Vagina (tissue), 2 donors: ENCODE data around the gene HAS3. TPM values are rescaled to one million over a fixed set of nuclear protein-coding genes. Genes with fewer than 3 reads are reported as not detected.

Experiments
- DNase-seq, 2 donors: peaks; one replicate each; pipeline ENCODE4 v3.0.0-alpha.2; 2017; ENCODE audit errors: extremely low spot score in 2 of 2
- H3K27ac ChIP-seq: fragments of 200-600 bp; sonication (generic); one replicate; pipeline ENCODE4 v1.5.1; 2019
- H3K27me3 ChIP-seq: fragments of 200-600 bp; sonication (generic); one replicate; pipeline ENCODE4 v1.5.1; 2019
- H3K36me3 ChIP-seq, 2 donors: fragments of 200-600 bp; sonication (generic); one replicate each; pipeline ENCODE4 v1.5.1; 2017 to 2019
- H3K4me1 ChIP-seq: fragments of 200-600 bp; sonication (generic); one replicate; pipeline ENCODE4 v1.5.1; 2019
- H3K4me3 ChIP-seq, 2 donors: fragments of 200-600 bp; sonication (generic); 1 replicate in 1 of 2; 2 replicates in 1 of 2; pipeline ENCODE4 v1.5.1; 2016 to 2019
- H3K9me3 ChIP-seq: fragments of 200-600 bp; sonication (generic); one replicate; pipeline ENCODE4 v1.5.1; 2019
- CTCF ChIP-seq, 3 experiments: fragments of 450-650 bp in 2 of 3; fragments of 200-600 bp in 1 of 3; sonication (generic) in 1 of 3; IDR thresholded peaks; one replicate each; pipeline ENCODE4 v1.5.1; 2017 to 2019; ENCODE audit warnings: antibody characterized with exemption in 3 of 3, mild to moderate bottlenecking in 2 of 3, moderate library complexity in 2 of 3
- POLR2A ChIP-seq, 2 donors: fragments of 450-650 bp; IDR thresholded peaks; one replicate each; pipeline ENCODE4 v1.6.1; 2017; ENCODE audit warnings: antibody characterized with exemption in 2 of 2, mild to moderate bottlenecking in 2 of 2, moderate library complexity in 2 of 2
- POLR2AphosphoS5 ChIP-seq, 2 donors: sonication (generic); formaldehyde crosslinking; IDR thresholded peaks; one replicate each; pipeline ENCODE4 v1.9.0; 2017; ENCODE audit warnings: antibody characterized with exemption in 2 of 2, mild to moderate bottlenecking in 2 of 2, low read depth in 1 of 2; ENCODE audit not compliant: insufficient read depth in 1 of 2
- intact Hi-C: fragments of 100-400 bp; cut with DNase I; formaldehyde crosslinking; loops from one replicate; pipeline ENCODE4 v1.15.1; 2023
- total RNA-seq: library from RNA; depleted of rRNA; stranded (reverse); fragments of >200 nt; gene quantifications from one replicate; pipeline ENCODE4 v1.2.3, GENCODE V29; 2016

HAS3 gene
- total RNA-seq, 1 donor from 2014 or later = 25.8 TPM

DNA sequence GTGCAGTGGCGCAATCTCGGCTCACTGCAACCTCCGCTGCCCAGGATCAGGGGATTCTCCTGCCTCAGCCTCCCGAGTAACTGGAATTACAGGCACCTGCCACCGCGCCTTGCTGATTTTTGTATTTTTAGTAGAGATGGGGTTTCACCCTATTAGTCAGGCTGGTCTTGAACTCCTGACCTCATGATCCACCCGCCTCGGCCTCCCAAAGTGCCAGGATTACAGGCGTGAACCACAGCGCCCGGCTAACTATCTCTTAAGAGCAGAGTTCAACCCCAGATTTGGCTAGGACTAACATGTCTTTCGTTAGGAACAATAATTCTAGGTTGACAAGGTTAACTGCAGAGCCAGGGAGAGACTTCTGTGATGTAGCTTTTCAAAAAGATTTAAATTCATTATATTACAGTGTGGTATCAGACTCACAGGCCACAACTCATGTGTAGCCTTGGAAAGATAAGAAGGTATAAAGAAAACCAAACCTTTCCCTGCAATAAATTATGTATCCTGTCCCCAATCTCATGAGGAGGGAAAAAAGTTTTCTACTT is 22.6 kb downstream of the HAS3 start:
- intact Hi-C loops = loop anchor here (10.0 kb wide), 1 partner anchor 603 kb away; no protein-coding TSS in a partner anchor
- TF ChIP-seq CTCF (IDR thresholded peaks at IDR 0.05) (no peak), POLR2AphosphoS5 (IDR thresholded peaks at IDR 0.05; ENCODE audit: insufficient read depth in 1 of 2, low read depth in 1 of 2) (no peak), POLR2A (IDR thresholded peaks at IDR 0.05) (no peak)
- peaks cover 22% of the 10 kb centered on the region for H3K4me1 ChIP-seq

DNA sequence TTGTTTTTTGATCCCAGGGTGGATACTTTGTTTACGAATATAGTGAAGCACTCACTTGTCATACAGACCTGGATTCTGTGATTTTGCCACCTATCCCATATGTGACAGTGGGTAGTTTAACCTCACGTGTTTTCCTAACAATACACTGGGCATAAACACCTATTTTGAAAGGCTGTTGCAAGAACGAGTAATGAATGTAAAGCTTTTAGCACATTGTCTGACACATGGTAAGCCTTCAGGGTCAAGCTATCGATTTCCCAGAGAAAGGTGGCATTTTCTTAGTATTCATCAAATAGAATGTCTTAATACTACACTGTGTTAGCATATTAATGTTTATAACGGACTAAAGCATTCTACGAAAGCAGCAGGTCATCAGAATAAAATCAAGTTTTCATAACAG is 25.0 kb downstream of the HAS3 start:
- Histone ChIP-seq H3K36me3 (no peaks in the 10 kb centered on the region), H3K4me1 (peaks cover 36% of the 10 kb centered on the region), H3K27me3 (no peaks in the 10 kb centered on the region), H3K27ac (no peak overlapping the region), H3K9me3 (no peaks in the 10 kb centered on the region), H3K4me3 (no peak overlapping the region)
- no peak for TF ChIP-seq POLR2A (IDR thresholded peaks at IDR 0.05)
- no peak for TF ChIP-seq POLR2AphosphoS5 (IDR thresholded peaks at IDR 0.05; ENCODE audit: insufficient read depth in 1 of 2, low read depth in 1 of 2)
- no peak for TF ChIP-seq CTCF (IDR thresholded peaks at IDR 0.05)
- no peak for DNase-seq
- intact Hi-C loops = no loop called here

More for the DNA sequence above, 22.6 kb downstream of the HAS3 start:
- H3K36me3 ChIP-seq = no peaks in the 10 kb centered on the region
- H3K9me3 ChIP-seq = no peaks in the 10 kb centered on the region
- H3K27ac ChIP-seq = no peak overlapping the region
- no peak for DNase-seq
- no peaks in the 10 kb centered on the region for H3K27me3 ChIP-seq
- H3K4me3 ChIP-seq = no peak overlapping the region

DNA sequence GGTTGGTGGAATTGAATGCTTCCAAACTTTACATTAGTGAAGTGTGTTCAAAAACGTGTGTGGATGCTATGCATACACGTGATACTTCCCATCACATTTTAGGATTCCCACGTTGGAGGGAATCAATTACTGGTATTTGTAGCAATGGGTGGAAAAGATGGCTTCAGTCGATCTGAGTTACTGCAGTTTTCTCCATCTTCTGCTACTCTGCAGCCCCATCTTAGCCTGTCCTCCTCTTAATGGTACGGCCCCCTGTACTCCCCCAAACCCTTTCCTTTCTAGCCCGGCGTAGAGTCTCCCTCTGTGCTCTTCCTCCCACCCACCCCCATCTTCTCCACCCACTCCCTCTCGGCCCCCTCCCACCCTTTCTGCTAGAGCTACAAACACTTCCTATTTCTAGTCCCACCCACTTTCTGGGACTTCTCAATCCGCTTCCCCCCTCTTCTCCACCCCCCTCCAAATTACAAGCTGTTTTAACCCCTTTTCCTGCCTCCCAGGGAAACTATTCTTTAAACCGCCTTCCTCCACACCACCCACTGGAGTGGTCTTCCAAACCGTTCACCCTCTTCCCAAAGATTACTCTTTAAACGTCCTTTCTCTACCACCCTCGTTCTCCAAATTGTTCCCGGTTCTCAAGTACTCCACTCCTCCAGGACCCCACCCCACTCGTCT is 25.9 kb downstream of the HAS3 start:
- Histone ChIP-seq H3K27ac (peak overlapping the region; percentile 91), H3K4me3 (peak overlapping the region; percentile 79 to 98), H3K27me3 (no peaks in the 10 kb centered on the region), H3K4me1 (peaks cover 32% of the 10 kb centered on the region), H3K9me3 (no peaks in the 10 kb centered on the region), H3K36me3 (no peaks in the 10 kb centered on the region)
- intact Hi-C loops = no loop called here
- no peak for DNase-seq
- no peak for TF ChIP-seq POLR2AphosphoS5 (IDR thresholded peaks at IDR 0.05; ENCODE audit: insufficient read depth in 1 of 2, low read depth in 1 of 2)

- DNase-seq = no peak
- no peaks in the 10 kb centered on the region for H3K27me3 ChIP-seq
- no peaks in the 10 kb centered on the region for H3K9me3 ChIP-seq
- H3K27ac ChIP-seq = peak overlapping the region; percentile 91
- H3K4me1 ChIP-seq = peaks cover 31% of the 10 kb centered on the region
- no peaks in the 10 kb centered on the region for H3K36me3 ChIP-seq
- H3K4me3 ChIP-seq = peak overlapping the region; percentile 79 to 98
- intact Hi-C loops = no loop called here
- TF ChIP-seq POLR2A (IDR thresholded peaks at IDR 0.05) = no peak
- no peak for TF ChIP-seq CTCF (IDR thresholded peaks at IDR 0.05)
Measured at GRCh38 chr16:69131839-69132423, 26.5 kb downstream of the HAS3 start.

- H3K4me3 ChIP-seq = peak within 1 kb of the TSS; percentile 79 to 98
- no peak for DNase-seq
- no peaks in the 10 kb centered on the region for H3K9me3 ChIP-seq
- intact Hi-C loops = no loop called here
- H3K36me3 ChIP-seq = peaks cover under 1 to 4% of the 10 kb centered on the region in 2 donors
- TF ChIP-seq CTCF (IDR thresholded peaks at IDR 0.05) (no peak), POLR2A (IDR thresholded peaks at IDR 0.05) (peak in 1 of 2 donors; percentile 97), POLR2AphosphoS5 (IDR thresholded peaks at IDR 0.05; ENCODE audit: insufficient read depth in 1 of 2, low read depth in 1 of 2) (peak in 1 of 2 donors; percentile 77)
- peak within 1 kb of the TSS; percentile 91 for H3K27ac ChIP-seq
- H3K27me3 ChIP-seq = no peaks in the 10 kb centered on the region
- peaks cover 31% of the 10 kb centered on the region for H3K4me1 ChIP-seq
Measured at GRCh38 chr16:69132424-69133252, 27.2 kb downstream of the HAS3 start, which contains the start of the genes CHTF8 and UTP4. TSS of gene CHTF8 (minus strand) at chr16:69132588. CDS start at chr16:69121458, 11,130 bp downstream. TSS of gene UTP4 (plus strand) at chr16:69132649. CDS start at chr16:69133460, 811 bp downstream.
